Measurements from ENCODE around the gene SH3GL2. TPM values are rescaled to one million over a fixed set of nuclear protein-coding genes. Genes with fewer than 3 reads are reported as not detected.

Gene SH3GL2
- total and polyA plus RNA-seq, 2 donors (not counting 3 experiments of a cell fraction or from before 2014, with no cell fraction given) = 0.12 TPM; not detected in 1

- Histone ChIP-seq H3K36me3 (ENCODE audit: control insufficient read depth in 2 of 2, extremely low read depth in 1 of 2, insufficient read depth in 2 of 2, low read length in 2 of 2) (no peaks in the 10 kb centered on the region), H4K20me1 (replicated peaks; ENCODE audit: control insufficient read depth, extremely low read depth, insufficient read depth, low read length) (no peaks in the 10 kb centered on the region), H3K9me1 (replicated peaks; ENCODE audit: control insufficient read depth, extremely low read depth, insufficient read depth, low read length) (no peaks in the 10 kb centered on the region), H3K27ac (ENCODE audit: insufficient read depth, low read depth, low read length) (no peak overlapping the region), H3K4me3 (replicated peaks in 1 of 3; ENCODE audit: insufficient read depth in 1 of 3, low read depth in 1 of 3, low read length in 3 of 3) (no peak overlapping the region), H2AFZ (ENCODE audit: low read depth, low read length) (no peak overlapping the region), H3K27me3 (ENCODE audit: control insufficient read depth in 2 of 2, insufficient read depth in 2 of 2, low read length in 2 of 2) (no peaks in the 10 kb centered on the region), H3K9me3 (replicated peaks; ENCODE audit: control insufficient read depth, insufficient read depth, low read length) (no peaks in the 10 kb centered on the region), H3K4me1 (ENCODE audit: control insufficient read depth, extremely low read depth, insufficient read depth, low read length) (no peaks in the 10 kb centered on the region), H3K4me2 (ENCODE audit: insufficient read depth, low read length) (no peak overlapping the region), H3K9ac (replicated peaks; ENCODE audit: extremely low read depth, insufficient read depth, low read length) (no peak overlapping the region), H3K79me2 (ENCODE audit: control insufficient read depth, insufficient read depth, low read length) (no peaks in the 10 kb centered on the region)
- TF ChIP-seq, protein P1, sequence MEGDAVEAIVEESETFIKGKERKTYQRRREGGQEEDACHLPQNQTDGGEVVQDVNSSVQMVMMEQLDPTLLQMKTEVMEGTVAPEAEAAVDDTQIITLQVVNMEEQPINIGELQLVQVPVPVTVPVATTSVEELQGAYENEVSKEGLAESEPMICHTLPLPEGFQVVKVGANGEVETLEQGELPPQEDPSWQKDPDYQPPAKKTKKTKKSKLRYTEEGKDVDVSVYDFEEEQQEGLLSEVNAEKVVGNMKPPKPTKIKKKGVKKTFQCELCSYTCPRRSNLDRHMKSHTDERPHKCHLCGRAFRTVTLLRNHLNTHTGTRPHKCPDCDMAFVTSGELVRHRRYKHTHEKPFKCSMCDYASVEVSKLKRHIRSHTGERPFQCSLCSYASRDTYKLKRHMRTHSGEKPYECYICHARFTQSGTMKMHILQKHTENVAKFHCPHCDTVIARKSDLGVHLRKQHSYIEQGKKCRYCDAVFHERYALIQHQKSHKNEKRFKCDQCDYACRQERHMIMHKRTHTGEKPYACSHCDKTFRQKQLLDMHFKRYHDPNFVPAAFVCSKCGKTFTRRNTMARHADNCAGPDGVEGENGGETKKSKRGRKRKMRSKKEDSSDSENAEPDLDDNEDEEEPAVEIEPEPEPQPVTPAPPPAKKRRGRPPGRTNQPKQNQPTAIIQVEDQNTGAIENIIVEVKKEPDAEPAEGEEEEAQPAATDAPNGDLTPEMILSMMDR (IDR thresholded peaks at IDR 0.05; ENCODE audit: extremely low read depth in 1 of 2, insufficient read depth in 1 of 2, low read depth in 1 of 2, low read length in 2 of 2) = no peak
- no peak for TF ChIP-seq FOS (IDR thresholded peaks at IDR 0.05; ENCODE audit: borderline replicate concordance, insufficient read depth, low read length)
- TF ChIP-seq EZH2 (IDR thresholded peaks at IDR 0.05; ENCODE audit: borderline replicate concordance, low read depth, low read length, severe bottlenecking) = no peak
- TF ChIP-seq JUN (IDR thresholded peaks at IDR 0.05; ENCODE audit: borderline replicate concordance, insufficient read depth, insufficient read length, low read depth) = no peak
- no peak for TF ChIP-seq POLR2AphosphoS5 (IDR thresholded peaks at IDR 0.05; ENCODE audit: insufficient read depth, low read depth, low read length)
- no peak for TF ChIP-seq POLR2A (IDR thresholded peaks at IDR 0.05; ENCODE audit: low read depth, low read length)
- no peak for DNase-seq (ENCODE audit: low read depth, low spot score)
- FAIRE-seq = no peak
- intact Hi-C loops (cut with micrococcal nuclease) = no loop called here
- ChIA-PET CTCF (interaction anchor here (1.1 to 1.9 kb wide), 2 partner anchors 18 to 384 kb away, joined by 3 to 7 read pairs; no protein-coding TSS in a partner anchor), POLR2A (no interaction called here)
- BruUV-seq (replicated peaks) = no TSS peak
- dilution Hi-C loops (cut with MboI; ENCODE audit: extremely low pct_ligation_motif_present, low sequenced_read_pairs) = no loop called here
Observed at GRCh38 chr9:17829812-17830385, 251.0 kb downstream of the SH3GL2 start.
